ENCODE data around the gene FAM107B.

FAM107B gene

GRCh38 chr10:14616955-14617730 lies 157.6 kb downstream of the FAM107B start:
- TF ChIP-seq, protein P1, sequence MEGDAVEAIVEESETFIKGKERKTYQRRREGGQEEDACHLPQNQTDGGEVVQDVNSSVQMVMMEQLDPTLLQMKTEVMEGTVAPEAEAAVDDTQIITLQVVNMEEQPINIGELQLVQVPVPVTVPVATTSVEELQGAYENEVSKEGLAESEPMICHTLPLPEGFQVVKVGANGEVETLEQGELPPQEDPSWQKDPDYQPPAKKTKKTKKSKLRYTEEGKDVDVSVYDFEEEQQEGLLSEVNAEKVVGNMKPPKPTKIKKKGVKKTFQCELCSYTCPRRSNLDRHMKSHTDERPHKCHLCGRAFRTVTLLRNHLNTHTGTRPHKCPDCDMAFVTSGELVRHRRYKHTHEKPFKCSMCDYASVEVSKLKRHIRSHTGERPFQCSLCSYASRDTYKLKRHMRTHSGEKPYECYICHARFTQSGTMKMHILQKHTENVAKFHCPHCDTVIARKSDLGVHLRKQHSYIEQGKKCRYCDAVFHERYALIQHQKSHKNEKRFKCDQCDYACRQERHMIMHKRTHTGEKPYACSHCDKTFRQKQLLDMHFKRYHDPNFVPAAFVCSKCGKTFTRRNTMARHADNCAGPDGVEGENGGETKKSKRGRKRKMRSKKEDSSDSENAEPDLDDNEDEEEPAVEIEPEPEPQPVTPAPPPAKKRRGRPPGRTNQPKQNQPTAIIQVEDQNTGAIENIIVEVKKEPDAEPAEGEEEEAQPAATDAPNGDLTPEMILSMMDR (IDR thresholded peaks at IDR 0.05; ENCODE audit: control insufficient read depth, extremely low read depth, insufficient read depth) = no peak
- no peak for DNase-seq (ENCODE audit: low read depth)
- no peak overlapping the region for H3K4me3 ChIP-seq (ENCODE audit: low read depth, low read length)

DNA sequence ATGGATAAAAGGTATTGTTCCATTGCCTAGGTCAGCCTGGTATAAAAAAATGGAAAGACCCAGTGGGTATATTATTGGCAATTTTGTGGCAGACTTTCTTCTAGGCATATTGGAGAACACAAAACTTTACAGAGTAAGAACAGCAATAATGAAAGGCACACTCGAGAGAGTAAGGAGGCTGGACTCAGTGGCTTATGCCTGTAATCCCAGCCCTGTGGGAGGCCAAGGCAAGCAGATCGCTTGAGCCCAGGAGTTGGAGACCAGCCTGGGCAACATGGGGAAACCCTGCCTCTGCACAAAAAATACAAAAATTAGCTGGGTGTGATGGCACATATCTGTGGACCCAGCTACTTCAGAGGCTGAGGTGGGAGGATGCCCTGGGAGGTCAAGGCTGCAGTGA lies 158.2 kb downstream of the FAM107B start:
- TF ChIP-seq, protein P1 (IDR thresholded peaks at IDR 0.05; ENCODE audit: control insufficient read depth, extremely low read depth, insufficient read depth) = no peak
- H3K4me3 ChIP-seq (ENCODE audit: low read depth, low read length) = no peak overlapping the region
- no peak for DNase-seq (ENCODE audit: low read depth)

DNA sequence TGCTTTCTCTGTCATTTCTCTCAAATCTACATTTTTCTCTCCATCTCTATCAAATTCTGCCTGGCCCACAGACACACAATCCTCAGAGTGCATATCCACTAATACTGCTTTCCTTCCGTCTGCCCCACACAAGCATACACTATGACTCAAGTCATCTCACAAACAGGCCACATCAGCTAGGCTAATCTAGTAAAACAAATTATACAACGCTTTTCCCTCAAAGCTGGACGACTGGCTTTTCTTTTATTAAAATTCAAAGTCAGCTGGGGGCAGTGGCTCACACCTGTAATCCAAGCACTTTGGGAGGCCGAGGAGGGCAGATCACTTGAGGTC lies 161.1 kb downstream of the FAM107B start:
- TF ChIP-seq, protein P1 (IDR thresholded peaks at IDR 0.05; ENCODE audit: control insufficient read depth, extremely low read depth, insufficient read depth) = no peak
- no peak for DNase-seq (ENCODE audit: low read depth)
- no peak overlapping the region for H3K4me3 ChIP-seq (ENCODE audit: low read depth, low read length)

GRCh38 chr10:14612873-14613587 lies 161.7 kb downstream of the FAM107B start:
- TF ChIP-seq, protein P1 (IDR thresholded peaks at IDR 0.05; ENCODE audit: control insufficient read depth, extremely low read depth, insufficient read depth) = no peak
- DNase-seq (ENCODE audit: low read depth) = no peak
- no peak overlapping the region for H3K4me3 ChIP-seq (ENCODE audit: low read depth, low read length)

GRCh38 chr10:14611968-14612693 lies 162.6 kb downstream of the FAM107B start:
- TF ChIP-seq, protein P1 (IDR thresholded peaks at IDR 0.05; ENCODE audit: control insufficient read depth, extremely low read depth, insufficient read depth) = no peak
- no peak overlapping the region for H3K4me3 ChIP-seq (ENCODE audit: low read depth, low read length)

DNA sequence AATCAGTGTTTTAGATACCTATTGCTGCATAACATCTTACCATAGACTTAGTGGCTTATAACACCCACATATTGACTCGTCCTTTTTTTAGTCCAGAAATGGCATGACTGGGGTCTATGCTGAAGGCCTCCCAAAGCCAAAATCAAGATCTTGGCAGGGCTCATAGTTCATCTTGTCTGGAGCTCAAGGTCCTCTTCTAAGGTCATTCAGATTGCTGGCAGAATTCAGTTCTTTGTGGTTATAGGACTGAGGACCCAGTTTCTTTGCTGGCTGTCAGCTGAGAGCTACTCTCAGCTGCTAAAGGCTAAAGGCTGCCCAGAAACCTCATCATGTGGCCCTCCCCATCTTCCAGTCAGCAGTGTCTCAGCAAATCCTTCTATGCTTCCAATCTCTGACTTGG lies 165.5 kb downstream of the FAM107B start:
- no peak overlapping the region for H3K4me3 ChIP-seq (ENCODE audit: low read depth, low read length)
- TF ChIP-seq, protein P1 (IDR thresholded peaks at IDR 0.05; ENCODE audit: control insufficient read depth, extremely low read depth, insufficient read depth) = no peak
- DNase-seq (ENCODE audit: low read depth) = no peak

More at GRCh38 chr10:14611968-14612693, 162.6 kb downstream of the FAM107B start:
- no peak for DNase-seq (ENCODE audit: low read depth)

Measured in LNCaP clone FGC (cell line).